ENCODE measurements around the gene KLK1.

The KLK1 gene

GRCh38 chr19:50796634-50797428 is 26.8 kb downstream of the KLK1 start:
- no peaks in the 10 kb centered on the region for H3K4me1 ChIP-seq (ENCODE audit: insufficient read depth, low read length)
- 91% methylated on average over 8 of the region's 8 CpGs for WGBS
- H3K27me3 ChIP-seq (ENCODE audit: insufficient read depth, low read length): no peaks in the 10 kb centered on the region
- no peak overlapping the region for H3K9ac ChIP-seq (ENCODE audit: low read depth, low read length)
- no peaks in the 10 kb centered on the region for H3K9me3 ChIP-seq (ENCODE audit: insufficient read depth, low read depth, low read length)
- no peak overlapping the region for H3K4me3 ChIP-seq (ENCODE audit: low read length)
- H3K36me3 ChIP-seq (ENCODE audit: insufficient read depth, low read length): peaks cover 63% of the 10 kb centered on the region
- H3K27ac ChIP-seq (ENCODE audit: low read depth, low read length): peak overlapping the region; percentile 48; the same call in 1 of the 2 replicates

GRCh38 chr19:50796128-50796633 is 27.4 kb downstream of the KLK1 start:
- Histone ChIP-seq H3K9ac (ENCODE audit: low read depth, low read length) (no peak overlapping the region), H3K27ac (ENCODE audit: low read depth, low read length) (peak overlapping the region; percentile 48; the same call in 1 of the 2 replicates), H3K36me3 (ENCODE audit: insufficient read depth, low read length) (peaks cover 60% of the 10 kb centered on the region), H3K4me1 (ENCODE audit: insufficient read depth, low read length) (no peaks in the 10 kb centered on the region), H3K27me3 (ENCODE audit: insufficient read depth, low read length) (no peaks in the 10 kb centered on the region), H3K4me3 (ENCODE audit: low read length) (no peak overlapping the region), H3K9me3 (ENCODE audit: insufficient read depth, low read depth, low read length) (no peaks in the 10 kb centered on the region)
- 87% methylated on average over 9 of the region's 9 CpGs for WGBS

- Histone ChIP-seq H3K4me3 (ENCODE audit: low read length) (no peak overlapping the region), H3K27ac (ENCODE audit: low read depth, low read length) (peak overlapping the region; percentile 5; the same call in 1 of the 2 replicates), H3K4me1 (ENCODE audit: insufficient read depth, low read length) (no peaks in the 10 kb centered on the region), H3K9me3 (ENCODE audit: insufficient read depth, low read depth, low read length) (no peaks in the 10 kb centered on the region), H3K27me3 (ENCODE audit: insufficient read depth, low read length) (no peaks in the 10 kb centered on the region), H3K9ac (ENCODE audit: low read depth, low read length) (no peak overlapping the region), H3K36me3 (ENCODE audit: insufficient read depth, low read length) (peaks cover 55% of the 10 kb centered on the region)
- WGBS: 92% methylated on average over 4 of the region's 4 CpGs
Measured at GRCh38 chr19:50795664-50796073, 27.9 kb downstream of the KLK1 start.

- Histone ChIP-seq H3K4me1 (ENCODE audit: insufficient read depth, low read length) (no peaks in the 10 kb centered on the region), H3K9ac (ENCODE audit: low read depth, low read length) (no peak overlapping the region), H3K4me3 (ENCODE audit: low read length) (no peak overlapping the region), H3K27me3 (ENCODE audit: insufficient read depth, low read length) (no peaks in the 10 kb centered on the region), H3K9me3 (ENCODE audit: insufficient read depth, low read depth, low read length) (no peaks in the 10 kb centered on the region), H3K36me3 (ENCODE audit: insufficient read depth, low read length) (peaks cover 49% of the 10 kb centered on the region), H3K27ac (ENCODE audit: low read depth, low read length) (no peak overlapping the region; the same call in 1 of the 2 replicates)
- 59% methylated on average over 18 of the region's 18 CpGs for WGBS
Measured at GRCh38 chr19:50794876-50795663, 28.5 kb downstream of the KLK1 start.

- Histone ChIP-seq H3K4me3 (ENCODE audit: low read length) (no peak overlapping the region), H3K27ac (ENCODE audit: low read depth, low read length) (no peak overlapping the region), H3K9ac (ENCODE audit: low read depth, low read length) (no peak overlapping the region)
Measured at GRCh38 chr19:50794074-50794875, 29.3 kb downstream of the KLK1 start.

GRCh38 chr19:50793558-50794065 is 30.0 kb downstream of the KLK1 start:
- H3K9ac ChIP-seq (ENCODE audit: low read depth, low read length): no peak overlapping the region
- peaks cover 34% of the 10 kb centered on the region for H3K36me3 ChIP-seq (ENCODE audit: insufficient read depth, low read length)
- no peak overlapping the region for H3K27ac ChIP-seq (ENCODE audit: low read depth, low read length)
- no peaks in the 10 kb centered on the region for H3K27me3 ChIP-seq (ENCODE audit: insufficient read depth, low read length)
- no peaks in the 10 kb centered on the region for H3K9me3 ChIP-seq (ENCODE audit: insufficient read depth, low read depth, low read length)
- no peak overlapping the region for H3K4me3 ChIP-seq (ENCODE audit: low read length)
- 74% methylated on average over 11 of the region's 11 CpGs for WGBS
- H3K4me1 ChIP-seq (ENCODE audit: insufficient read depth, low read length): no peaks in the 10 kb centered on the region

More at GRCh38 chr19:50794074-50794875, 29.3 kb downstream of the KLK1 start:
- H3K4me1 ChIP-seq (ENCODE audit: insufficient read depth, low read length): no peaks in the 10 kb centered on the region
- H3K9me3 ChIP-seq (ENCODE audit: insufficient read depth, low read depth, low read length): no peaks in the 10 kb centered on the region
- peaks cover 41% of the 10 kb centered on the region for H3K36me3 ChIP-seq (ENCODE audit: insufficient read depth, low read length)
- H3K27me3 ChIP-seq (ENCODE audit: insufficient read depth, low read length): no peaks in the 10 kb centered on the region
- WGBS: 33% methylated on average over 14 of the region's 16 CpGs

GRCh38 chr19:50792272-50793250 is 31.0 kb downstream of the KLK1 start:
- Histone ChIP-seq H3K27ac (ENCODE audit: low read depth, low read length) (no peak overlapping the region), H3K9me3 (ENCODE audit: insufficient read depth, low read depth, low read length) (no peaks in the 10 kb centered on the region)

GRCh38 chr19:50791594-50792271 is 31.9 kb downstream of the KLK1 start:
- peaks cover 16% of the 10 kb centered on the region; the same call in 1 of the 2 replicates for H3K36me3 ChIP-seq (ENCODE audit: insufficient read depth, low read length)
- WGBS: 89% methylated on average over 47 of the region's 47 CpGs
- no peak overlapping the region for H3K9ac ChIP-seq (ENCODE audit: low read depth, low read length)
- H3K27me3 ChIP-seq (ENCODE audit: insufficient read depth, low read length): no peaks in the 10 kb centered on the region
- no peak overlapping the region for H3K4me3 ChIP-seq (ENCODE audit: low read length)
- no peak overlapping the region for H3K27ac ChIP-seq (ENCODE audit: low read depth, low read length)
- no peaks in the 10 kb centered on the region for H3K9me3 ChIP-seq (ENCODE audit: insufficient read depth, low read depth, low read length)
- no peaks in the 10 kb centered on the region for H3K4me1 ChIP-seq (ENCODE audit: insufficient read depth, low read length)

More at GRCh38 chr19:50792272-50793250, 31.0 kb downstream of the KLK1 start:
- no peak overlapping the region for H3K4me3 ChIP-seq (ENCODE audit: low read length)
- WGBS: 90% methylated on average over 13 of the region's 13 CpGs
- H3K27me3 ChIP-seq (ENCODE audit: insufficient read depth, low read length): no peaks in the 10 kb centered on the region
- H3K9ac ChIP-seq (ENCODE audit: low read depth, low read length): no peak overlapping the region
- no peaks in the 10 kb centered on the region for H3K4me1 ChIP-seq (ENCODE audit: insufficient read depth, low read length)
- peaks cover 24% of the 10 kb centered on the region for H3K36me3 ChIP-seq (ENCODE audit: insufficient read depth, low read length)

GRCh38 chr19:50790922-50791467 is 32.6 kb downstream of the KLK1 start:
- no peaks in the 10 kb centered on the region for H3K27me3 ChIP-seq (ENCODE audit: insufficient read depth, low read length)
- H3K36me3 ChIP-seq (ENCODE audit: insufficient read depth, low read length): peaks cover 10% of the 10 kb centered on the region; the same call in 1 of the 2 replicates
- no peaks in the 10 kb centered on the region for H3K4me1 ChIP-seq (ENCODE audit: insufficient read depth, low read length)
- H3K9ac ChIP-seq (ENCODE audit: low read depth, low read length): no peak overlapping the region
- 91% methylated on average over 6 of the region's 6 CpGs for WGBS
- no peak overlapping the region for H3K4me3 ChIP-seq (ENCODE audit: low read length)
- H3K9me3 ChIP-seq (ENCODE audit: insufficient read depth, low read depth, low read length): no peaks in the 10 kb centered on the region
- no peak overlapping the region for H3K27ac ChIP-seq (ENCODE audit: low read depth, low read length)
